Measurements from ENCODE around the gene MMS19. TPM values are rescaled to one million over a fixed set of nuclear protein-coding genes. Genes with fewer than 3 reads are reported as not detected.

Gene MMS19
- total and polyA plus RNA-seq, 10 of the 15 experiments (the other 5 are each of a cell fraction or from before 2014, with no cell fraction given): 40.2 to 112 (median 69.0) TPM

DNA sequence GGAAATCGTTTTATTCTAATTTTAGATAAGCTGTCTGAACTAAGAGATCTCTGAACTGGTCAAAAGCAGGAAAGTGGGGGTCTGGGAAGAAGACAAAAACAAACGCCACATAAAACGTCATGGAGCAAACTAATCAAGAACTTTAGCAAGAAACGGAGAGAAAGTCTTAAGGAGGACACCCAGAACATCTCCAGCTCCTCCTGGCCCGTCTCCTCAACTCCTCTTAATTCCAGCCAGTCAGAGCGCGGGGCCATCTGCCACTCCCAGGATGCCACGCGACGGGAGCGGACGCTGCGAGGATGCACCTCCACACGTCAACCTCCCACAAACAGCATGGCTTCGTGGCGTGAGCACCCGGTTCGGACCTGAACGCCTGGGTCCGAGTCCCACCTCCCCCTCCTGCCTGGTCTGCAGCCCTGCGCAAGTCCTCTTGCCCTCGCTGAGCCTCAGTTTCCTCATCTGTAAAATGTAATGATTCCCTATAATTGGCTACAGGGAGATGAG, 598 bp downstream of the MMS19 start (continued):
- no peak for TF ChIP-seq E2F4 (IDR thresholded peaks at IDR 0.05; ENCODE audit: low read depth, low read length)
- TF ChIP-seq MYB (IDR thresholded peaks at IDR 0.05; ENCODE audit: borderline replicate concordance, low read depth, low read length): no peak
- TF ChIP-seq ZNF274 (IDR thresholded peaks at IDR 0.05; ENCODE audit: insufficient read depth, insufficient read length): no peak
- no peak for TF ChIP-seq HDGF (IDR thresholded peaks at IDR 0.05)
- no peak for TF ChIP-seq SMC3 (IDR thresholded peaks at IDR 0.05; ENCODE audit: borderline replicate concordance, low read length)
- no peak for TF ChIP-seq BMI1 (IDR thresholded peaks at IDR 0.05; ENCODE audit: borderline replicate concordance)
- TF ChIP-seq HDAC6 (IDR thresholded peaks at IDR 0.05; ENCODE audit: unreplicated experiment): no peak
- no peak for TF ChIP-seq NR2F1 (conservative IDR thresholded peaks at IDR 0.05)
- no peak for TF ChIP-seq ZNF207 (IDR thresholded peaks at IDR 0.05; ENCODE audit: borderline replicate concordance)
- peak; percentile 90 for TF ChIP-seq YY1 (IDR thresholded peaks at IDR 0.05; ENCODE audit: low read depth, low read length)
- no peak for TF ChIP-seq NRF1 (conservative IDR thresholded peaks at IDR 0.05; ENCODE audit: low read depth, low read length)
- no peak for TF ChIP-seq NFXL1 (IDR thresholded peaks at IDR 0.05; ENCODE audit: borderline replicate concordance)
- TF ChIP-seq ETV6 (conservative IDR thresholded peaks at IDR 0.05 in 1 of 2, IDR thresholded peaks at IDR 0.05 in 1 of 2; ENCODE audit: borderline replicate concordance in 1 of 2, low read depth in 1 of 2): no peak
- no peak for TF ChIP-seq CBX5 (IDR thresholded peaks at IDR 0.05; ENCODE audit: low read depth)
- no peak for TF ChIP-seq ZNF622 (IDR thresholded peaks at IDR 0.05)
- TF ChIP-seq, protein P1, sequence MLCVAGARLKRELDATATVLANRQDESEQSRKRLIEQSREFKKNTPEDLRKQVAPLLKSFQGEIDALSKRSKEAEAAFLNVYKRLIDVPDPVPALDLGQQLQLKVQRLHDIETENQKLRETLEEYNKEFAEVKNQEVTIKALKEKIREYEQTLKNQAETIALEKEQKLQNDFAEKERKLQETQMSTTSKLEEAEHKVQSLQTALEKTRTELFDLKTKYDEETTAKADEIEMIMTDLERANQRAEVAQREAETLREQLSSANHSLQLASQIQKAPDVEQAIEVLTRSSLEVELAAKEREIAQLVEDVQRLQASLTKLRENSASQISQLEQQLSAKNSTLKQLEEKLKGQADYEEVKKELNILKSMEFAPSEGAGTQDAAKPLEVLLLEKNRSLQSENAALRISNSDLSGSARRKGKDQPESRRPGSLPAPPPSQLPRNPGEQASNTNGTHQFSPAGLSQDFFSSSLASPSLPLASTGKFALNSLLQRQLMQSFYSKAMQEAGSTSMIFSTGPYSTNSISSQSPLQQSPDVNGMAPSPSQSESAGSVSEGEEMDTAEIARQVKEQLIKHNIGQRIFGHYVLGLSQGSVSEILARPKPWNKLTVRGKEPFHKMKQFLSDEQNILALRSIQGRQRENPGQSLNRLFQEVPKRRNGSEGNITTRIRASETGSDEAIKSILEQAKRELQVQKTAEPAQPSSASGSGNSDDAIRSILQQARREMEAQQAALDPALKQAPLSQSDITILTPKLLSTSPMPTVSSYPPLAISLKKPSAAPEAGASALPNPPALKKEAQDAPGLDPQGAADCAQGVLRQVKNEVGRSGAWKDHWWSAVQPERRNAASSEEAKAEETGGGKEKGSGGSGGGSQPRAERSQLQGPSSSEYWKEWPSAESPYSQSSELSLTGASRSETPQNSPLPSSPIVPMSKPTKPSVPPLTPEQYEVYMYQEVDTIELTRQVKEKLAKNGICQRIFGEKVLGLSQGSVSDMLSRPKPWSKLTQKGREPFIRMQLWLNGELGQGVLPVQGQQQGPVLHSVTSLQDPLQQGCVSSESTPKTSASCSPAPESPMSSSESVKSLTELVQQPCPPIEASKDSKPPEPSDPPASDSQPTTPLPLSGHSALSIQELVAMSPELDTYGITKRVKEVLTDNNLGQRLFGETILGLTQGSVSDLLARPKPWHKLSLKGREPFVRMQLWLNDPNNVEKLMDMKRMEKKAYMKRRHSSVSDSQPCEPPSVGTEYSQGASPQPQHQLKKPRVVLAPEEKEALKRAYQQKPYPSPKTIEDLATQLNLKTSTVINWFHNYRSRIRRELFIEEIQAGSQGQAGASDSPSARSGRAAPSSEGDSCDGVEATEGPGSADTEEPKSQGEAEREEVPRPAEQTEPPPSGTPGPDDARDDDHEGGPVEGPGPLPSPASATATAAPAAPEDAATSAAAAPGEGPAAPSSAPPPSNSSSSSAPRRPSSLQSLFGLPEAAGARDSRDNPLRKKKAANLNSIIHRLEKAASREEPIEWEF (IDR thresholded peaks at IDR 0.05; ENCODE audit: insufficient replicate concordance, low read depth, low read length): no peak
- TF ChIP-seq ATF2 (IDR thresholded peaks at IDR 0.05; ENCODE audit: low read length): no peak
- TF ChIP-seq TAF1 (IDR thresholded peaks at IDR 0.05; ENCODE audit: borderline replicate concordance, low read depth, low read length): peak; percentile 78; the same call in 1 of the 2 replicates
- TF ChIP-seq, protein P2, sequence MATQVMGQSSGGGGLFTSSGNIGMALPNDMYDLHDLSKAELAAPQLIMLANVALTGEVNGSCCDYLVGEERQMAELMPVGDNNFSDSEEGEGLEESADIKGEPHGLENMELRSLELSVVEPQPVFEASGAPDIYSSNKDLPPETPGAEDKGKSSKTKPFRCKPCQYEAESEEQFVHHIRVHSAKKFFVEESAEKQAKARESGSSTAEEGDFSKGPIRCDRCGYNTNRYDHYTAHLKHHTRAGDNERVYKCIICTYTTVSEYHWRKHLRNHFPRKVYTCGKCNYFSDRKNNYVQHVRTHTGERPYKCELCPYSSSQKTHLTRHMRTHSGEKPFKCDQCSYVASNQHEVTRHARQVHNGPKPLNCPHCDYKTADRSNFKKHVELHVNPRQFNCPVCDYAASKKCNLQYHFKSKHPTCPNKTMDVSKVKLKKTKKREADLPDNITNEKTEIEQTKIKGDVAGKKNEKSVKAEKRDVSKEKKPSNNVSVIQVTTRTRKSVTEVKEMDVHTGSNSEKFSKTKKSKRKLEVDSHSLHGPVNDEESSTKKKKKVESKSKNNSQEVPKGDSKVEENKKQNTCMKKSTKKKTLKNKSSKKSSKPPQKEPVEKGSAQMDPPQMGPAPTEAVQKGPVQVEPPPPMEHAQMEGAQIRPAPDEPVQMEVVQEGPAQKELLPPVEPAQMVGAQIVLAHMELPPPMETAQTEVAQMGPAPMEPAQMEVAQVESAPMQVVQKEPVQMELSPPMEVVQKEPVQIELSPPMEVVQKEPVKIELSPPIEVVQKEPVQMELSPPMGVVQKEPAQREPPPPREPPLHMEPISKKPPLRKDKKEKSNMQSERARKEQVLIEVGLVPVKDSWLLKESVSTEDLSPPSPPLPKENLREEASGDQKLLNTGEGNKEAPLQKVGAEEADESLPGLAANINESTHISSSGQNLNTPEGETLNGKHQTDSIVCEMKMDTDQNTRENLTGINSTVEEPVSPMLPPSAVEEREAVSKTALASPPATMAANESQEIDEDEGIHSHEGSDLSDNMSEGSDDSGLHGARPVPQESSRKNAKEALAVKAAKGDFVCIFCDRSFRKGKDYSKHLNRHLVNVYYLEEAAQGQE (IDR thresholded peaks at IDR 0.05; ENCODE audit: low read depth, low read length): 0 out of 2 replicates have a peak, but pooled peaks have one; percentile 31
- no peak for TF ChIP-seq SPI1 (IDR thresholded peaks at IDR 0.05; ENCODE audit: borderline replicate concordance, insufficient read depth, low read depth, low read length)
